Esophagus (tissue), 2 donors: ENCODE measurements around the gene RFESD. TPM values are rescaled to one million over a fixed set of nuclear protein-coding genes. Genes with fewer than 3 reads are reported as not detected.

Source experiments
- H3K27ac ChIP-seq, 2 donors: one replicate each; pipeline ENCODE4 v1.5.1; 2013; ENCODE audit warnings: low read depth in 2 of 2, mild to moderate bottlenecking in 2 of 2, inconsistent platforms in 1 of 2, low read length in 1 of 2, moderate library complexity in 1 of 2
- H3K27me3 ChIP-seq, 2 donors: one replicate each; pipeline ENCODE4 v1.6.1; 2013; ENCODE audit warnings: low read length in 2 of 2, control low read depth in 1 of 2, mild to moderate bottlenecking in 1 of 2; ENCODE audit not compliant: insufficient read depth in 2 of 2, control insufficient read depth in 1 of 2
- H3K36me3 ChIP-seq, 2 donors: one replicate each; pipeline ENCODE4 v1.6.1; 2013; ENCODE audit warnings: low read length in 1 of 2; ENCODE audit not compliant: control insufficient read depth in 2 of 2, insufficient read depth in 2 of 2
- H3K4me1 ChIP-seq, 2 donors: one replicate each; pipeline ENCODE4 v1.6.1; 2013; ENCODE audit warnings: low read length in 1 of 2; ENCODE audit not compliant: control insufficient read depth in 2 of 2, insufficient read depth in 2 of 2
- H3K4me3 ChIP-seq, 2 donors: one replicate each; pipeline ENCODE4 v1.5.1; 2013; ENCODE audit warnings: low read length in 2 of 2, mild to moderate bottlenecking in 2 of 2, low read depth in 1 of 2, moderate library complexity in 1 of 2
- H3K9me3 ChIP-seq, 2 donors: one replicate each; pipeline ENCODE4 v1.6.1; 2013; ENCODE audit warnings: mild to moderate bottlenecking in 2 of 2, low read depth in 1 of 2, low read length in 1 of 2, moderate library complexity in 1 of 2; ENCODE audit not compliant: control insufficient read depth in 2 of 2, insufficient read depth in 1 of 2
- WGBS, 2 donors: extraction: QIAGEN DNeasy Blood & Tissue Kit; methylation state at CpG; one replicate each; pipeline ENCODE4 v1.1.7; 2013; 5-methylcytosine and 5-hydroxymethylcytosine counted together
- polyA plus RNA-seq, 2 donors: library from polyadenylated mRNA; stranded (reverse); fragments of 200-250 nt; gene quantifications; one replicate each; pipeline ENCODE4 v1.2.3, GENCODE V29; 2013
- donor health status: healthy with polysubstance abuse.
- donor health status: Bipolar disorder and iron deficiency.

Gene RFESD
- polyA plus RNA-seq, 2 donors: 1.1 to 1.6 TPM

DNA sequence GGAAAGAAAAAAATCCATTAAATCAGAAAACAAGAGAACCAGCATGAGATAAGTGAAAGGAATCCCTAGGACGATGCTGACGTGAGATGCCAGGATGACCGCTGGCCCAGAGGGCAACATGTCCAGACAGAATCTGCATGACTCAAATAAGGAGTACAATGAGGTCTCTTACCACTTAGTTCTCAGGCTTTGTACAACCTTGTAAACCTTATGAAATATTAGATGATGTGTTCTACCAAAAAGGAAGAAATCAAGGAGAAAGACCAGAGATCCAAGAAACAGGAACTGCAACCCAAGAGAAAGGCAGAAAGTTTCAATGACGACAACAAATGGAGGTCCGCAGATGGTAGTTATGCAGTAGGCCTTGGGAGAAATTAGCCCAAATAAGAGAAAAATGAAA, 29.5 kb upstream of the RFESD start:
- Histone ChIP-seq H3K27ac (no peak overlapping the region), H3K36me3 (no peaks in the 10 kb centered on the region), H3K27me3 (no peaks in the 10 kb centered on the region), H3K9me3 (peaks cover 0 to 3% of the 10 kb centered on the region in 2 donors), H3K4me1 (peaks cover 5 to 6% of the 10 kb centered on the region in 2 donors), H3K4me3 (no peak overlapping the region)
- 83 to 87% methylated on average over 5 of the region's 5 CpGs for WGBS, 2 donors

DNA sequence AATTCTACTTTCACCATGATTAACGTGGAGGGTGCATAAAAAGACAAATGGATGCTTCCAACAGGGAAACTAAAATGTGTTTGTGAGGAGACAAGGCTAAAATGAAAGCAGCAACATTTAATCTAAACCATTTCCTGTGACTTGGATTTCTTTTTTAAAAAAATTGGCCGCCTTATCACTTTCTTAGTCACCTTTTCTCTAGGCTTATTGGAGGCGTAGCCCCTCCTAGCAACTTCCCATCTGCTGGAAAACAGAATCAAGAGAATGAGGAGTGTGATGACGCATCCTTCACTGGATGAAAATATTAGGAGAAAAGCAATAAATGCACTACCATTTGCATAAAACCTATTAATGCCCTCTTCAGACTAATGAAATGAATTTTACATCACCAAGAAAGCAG, 27.5 kb upstream of the RFESD start:
- Histone ChIP-seq H3K27ac (no peak overlapping the region), H3K36me3 (no peaks in the 10 kb centered on the region), H3K27me3 (no peaks in the 10 kb centered on the region), H3K4me1 (peaks cover 5 to 6% of the 10 kb centered on the region in 2 donors), H3K4me3 (no peak overlapping the region), H3K9me3 (no peaks in the 10 kb centered on the region)
- WGBS, 2 donors: 81 to 85% methylated on average over 4 of the region's 4 CpGs

DNA sequence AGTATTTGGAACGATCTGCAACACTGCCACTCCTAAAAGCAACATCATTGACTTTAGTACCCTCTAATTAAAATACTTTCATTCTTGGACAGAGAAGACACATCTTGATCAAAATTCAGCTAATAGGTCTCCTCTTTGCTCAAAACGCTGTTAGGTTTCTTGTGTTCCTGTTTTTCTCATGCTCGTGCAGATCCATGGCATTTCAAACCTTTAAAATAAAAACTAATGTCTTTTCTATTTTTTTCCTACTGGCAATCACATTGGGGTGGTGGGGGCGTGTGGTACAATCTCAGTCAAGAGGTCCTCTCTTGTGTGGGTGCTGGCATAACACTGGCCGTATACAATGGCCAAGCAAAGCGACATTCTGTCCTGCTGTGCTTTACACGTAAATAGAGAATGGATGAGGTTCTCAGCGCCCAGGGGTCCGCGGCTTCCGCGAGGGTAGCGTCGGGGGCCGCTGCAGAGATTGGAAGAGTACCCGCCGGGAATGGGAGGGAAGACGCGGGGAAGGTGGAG, 27.0 kb upstream of the RFESD start:
- peaks cover 5 to 6% of the 10 kb centered on the region in 2 donors for H3K4me1 ChIP-seq

DNA sequence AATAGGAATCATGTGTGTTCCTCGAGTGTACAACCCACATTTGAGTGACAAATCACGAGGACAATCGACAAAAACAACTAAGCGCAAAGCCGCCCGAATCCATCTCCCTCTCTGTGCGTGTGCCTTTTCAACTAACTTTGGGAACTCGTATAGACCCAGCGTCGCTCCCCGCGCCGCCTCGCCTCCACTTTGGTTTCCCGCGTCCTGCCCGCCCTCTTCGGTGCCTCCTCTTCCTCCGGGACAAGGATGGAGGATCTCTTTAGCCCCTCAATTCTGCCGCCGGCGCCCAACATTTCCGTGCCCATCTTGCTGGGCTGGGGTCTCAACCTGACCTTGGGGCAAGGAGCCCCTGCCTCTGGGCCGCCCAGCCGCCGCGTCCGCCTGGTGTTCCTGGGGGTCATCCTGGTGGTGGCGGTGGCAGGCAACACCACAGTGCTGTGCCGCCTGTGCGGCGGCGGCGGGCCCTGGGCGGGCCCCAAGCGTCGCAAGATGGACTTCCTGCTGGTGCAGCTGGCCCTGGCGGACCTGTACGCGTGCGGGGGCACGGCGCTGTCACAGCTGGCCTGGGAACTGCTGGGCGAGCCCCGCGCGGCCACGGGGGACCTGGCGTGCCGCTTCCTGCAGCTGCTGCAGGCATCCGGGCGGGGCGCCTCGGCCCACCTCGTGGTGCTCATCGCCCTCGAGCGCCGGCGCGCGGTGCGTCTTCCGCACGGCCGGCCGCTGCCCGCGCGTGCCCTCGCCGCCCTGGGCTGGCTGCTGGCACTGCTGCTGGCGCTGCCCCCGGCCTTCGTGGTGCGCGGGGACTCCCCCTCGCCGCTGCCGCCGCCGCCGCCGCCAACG, 26.3 kb upstream of the RFESD start, which contains the start of gene GPR150:
Gene GPR150 (plus strand): TSS at position 58 of the 840 bp plus-strand sequence. CDS start 189 bp downstream, at position 247.
- no peaks in the 10 kb centered on the region for H3K36me3 ChIP-seq
- no peaks in the 10 kb centered on the region for H3K9me3 ChIP-seq
- H3K27ac ChIP-seq: no peak within 1 kb of the TSS
- peak within 1 kb of the TSS; percentile 48 to 69 for H3K4me3 ChIP-seq
- H3K27me3 ChIP-seq: no peaks in the 10 kb centered on the region
- H3K4me1 ChIP-seq: peaks cover 5 to 6% of the 10 kb centered on the region in 2 donors
- 1 to 2% methylated on average over 43 to 85 of the region's 85 CpGs for WGBS, 2 donors

More for the DNA sequence above, 27.0 kb upstream of the RFESD start:
- Histone ChIP-seq H3K4me3 (peak overlapping the region; percentile 48 to 69), H3K9me3 (no peaks in the 10 kb centered on the region), H3K27ac (no peak overlapping the region), H3K36me3 (no peaks in the 10 kb centered on the region), H3K27me3 (no peaks in the 10 kb centered on the region)
- 17 to 20% methylated on average over 19 of the region's 19 CpGs for WGBS, 2 donors

DNA sequence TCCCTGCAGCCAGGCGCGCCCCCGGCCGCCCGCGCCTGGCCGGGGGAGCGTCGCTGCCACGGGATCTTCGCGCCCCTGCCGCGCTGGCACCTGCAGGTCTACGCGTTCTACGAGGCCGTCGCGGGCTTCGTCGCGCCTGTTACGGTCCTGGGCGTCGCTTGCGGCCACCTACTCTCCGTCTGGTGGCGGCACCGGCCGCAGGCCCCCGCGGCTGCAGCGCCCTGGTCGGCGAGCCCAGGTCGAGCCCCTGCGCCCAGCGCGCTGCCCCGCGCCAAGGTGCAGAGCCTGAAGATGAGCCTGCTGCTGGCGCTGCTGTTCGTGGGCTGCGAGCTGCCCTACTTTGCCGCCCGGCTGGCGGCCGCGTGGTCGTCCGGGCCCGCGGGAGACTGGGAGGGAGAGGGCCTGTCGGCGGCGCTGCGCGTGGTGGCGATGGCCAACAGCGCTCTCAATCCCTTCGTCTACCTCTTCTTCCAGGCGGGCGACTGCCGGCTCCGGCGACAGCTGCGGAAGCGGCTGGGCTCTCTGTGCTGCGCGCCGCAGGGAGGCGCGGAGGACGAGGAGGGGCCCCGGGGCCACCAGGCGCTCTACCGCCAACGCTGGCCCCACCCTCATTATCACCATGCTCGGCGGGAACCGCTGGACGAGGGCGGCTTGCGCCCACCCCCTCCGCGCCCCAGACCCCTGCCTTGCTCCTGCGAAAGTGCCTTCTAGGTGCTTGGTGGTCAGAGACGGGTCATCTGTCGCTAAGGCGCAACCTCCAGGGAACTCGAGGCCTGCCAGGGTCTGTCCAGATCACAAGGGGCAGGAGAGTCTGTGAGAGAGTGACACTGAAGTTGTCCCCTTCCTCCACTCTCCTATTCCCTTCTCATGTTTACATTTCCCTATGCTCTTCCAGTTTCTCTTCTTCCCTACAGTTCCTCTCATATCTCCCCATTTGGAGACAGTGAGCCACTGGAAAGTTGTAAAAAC, 25.4 kb upstream of the RFESD start:
- no peaks in the 10 kb centered on the region for H3K9me3 ChIP-seq
- no peaks in the 10 kb centered on the region for H3K36me3 ChIP-seq
- peaks cover 5 to 6% of the 10 kb centered on the region in 2 donors for H3K4me1 ChIP-seq
- 4% methylated on average over 57 to 92 of the region's 92 CpGs for WGBS, 2 donors
- peak overlapping the region; percentile 48 to 69 for H3K4me3 ChIP-seq
- no peaks in the 10 kb centered on the region for H3K27me3 ChIP-seq
- H3K27ac ChIP-seq: no peak overlapping the region

DNA sequence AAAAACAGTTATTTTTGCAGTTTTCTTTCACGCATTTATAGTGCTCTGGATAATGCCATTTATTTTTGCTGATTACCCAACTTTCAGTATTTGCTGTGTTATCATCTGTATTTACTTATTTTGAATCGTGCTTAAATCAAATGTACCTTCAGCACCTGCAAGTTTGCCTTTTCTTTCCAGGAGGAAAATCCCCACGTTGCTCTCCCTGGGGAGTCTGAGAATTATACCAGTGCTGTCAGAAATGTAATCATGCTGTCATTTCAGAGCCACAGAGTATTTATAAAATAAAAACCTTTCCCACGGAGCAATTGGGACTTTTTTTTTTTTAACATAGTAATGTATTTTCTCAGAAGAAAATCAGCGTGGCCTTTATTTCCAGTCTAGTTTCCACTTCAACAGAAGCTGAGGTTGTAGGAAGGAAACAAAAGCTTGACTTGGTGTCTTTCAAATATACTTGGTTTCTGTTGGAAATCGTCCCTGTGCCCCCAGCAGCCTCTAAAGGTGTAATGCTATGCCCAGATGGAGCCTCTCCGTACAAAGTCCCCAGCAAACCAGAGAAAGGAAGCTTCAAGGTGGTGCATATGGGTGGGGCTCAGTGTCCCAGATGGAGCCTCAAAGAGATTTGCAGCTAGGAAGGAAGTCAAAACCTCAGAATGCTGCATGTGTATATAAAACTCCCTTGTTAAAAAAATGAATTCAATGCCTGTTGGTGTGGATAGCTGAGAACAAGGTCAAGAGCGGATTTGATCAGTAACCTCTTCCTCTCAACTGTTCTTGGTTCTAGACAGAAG, 24.5 kb upstream of the RFESD start:
- Histone ChIP-seq H3K27ac (no peak overlapping the region), H3K27me3 (no peaks in the 10 kb centered on the region), H3K4me3 (no peak overlapping the region), H3K9me3 (no peaks in the 10 kb centered on the region), H3K4me1 (peaks cover 5 to 6% of the 10 kb centered on the region in 2 donors), H3K36me3 (no peaks in the 10 kb centered on the region)
- WGBS, 2 donors: 53 to 68% methylated on average over 8 of the region's 8 CpGs

DNA sequence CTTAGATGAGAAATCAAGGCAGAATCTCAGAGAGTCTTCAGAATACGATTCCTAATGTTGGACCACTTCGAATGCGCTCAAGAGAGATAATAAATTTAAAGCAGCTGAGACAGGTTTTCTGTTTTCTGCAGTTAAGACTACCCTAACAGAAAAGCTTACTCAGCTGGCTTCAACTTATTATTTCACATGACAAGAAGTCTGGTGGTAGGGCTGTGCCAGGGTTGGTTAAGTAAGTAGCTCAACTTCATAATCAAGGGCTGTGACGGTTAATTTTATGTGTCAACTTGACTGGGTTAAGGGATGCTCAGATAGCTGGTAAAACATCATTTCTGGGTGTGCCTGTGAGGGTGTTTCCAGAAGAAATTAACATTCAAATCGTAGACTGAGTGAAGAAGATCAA, 22.9 kb upstream of the RFESD start:
- Histone ChIP-seq H3K4me1 (peaks cover 5 to 6% of the 10 kb centered on the region in 2 donors), H3K27ac (no peak overlapping the region), H3K9me3 (no peaks in the 10 kb centered on the region), H3K36me3 (no peaks in the 10 kb centered on the region), H3K27me3 (no peaks in the 10 kb centered on the region), H3K4me3 (no peak overlapping the region)
- 90 to 96% methylated on average over 5 of the region's 5 CpGs for WGBS, 2 donors

DNA sequence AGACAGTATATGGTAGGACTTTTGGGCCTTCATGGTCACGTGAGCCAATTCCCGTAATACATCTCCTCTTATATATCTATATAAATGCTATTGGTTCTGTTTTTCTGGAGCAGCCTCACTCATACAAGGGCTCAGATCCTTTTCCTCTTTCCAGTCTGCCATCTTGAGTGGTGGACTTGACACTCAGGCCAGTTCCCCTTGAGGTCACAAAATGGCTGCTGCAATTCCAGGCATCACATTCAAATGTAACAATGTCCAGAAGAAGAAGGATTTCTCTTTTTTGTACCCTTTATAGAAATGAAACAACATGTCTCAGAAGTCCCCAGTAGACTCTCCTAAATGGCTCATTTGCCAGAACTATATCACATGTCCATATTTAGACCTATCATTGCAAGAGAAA, 22.2 kb upstream of the RFESD start:
- Histone ChIP-seq H3K36me3 (no peaks in the 10 kb centered on the region), H3K27me3 (no peaks in the 10 kb centered on the region), H3K27ac (no peak overlapping the region), H3K4me1 (peaks cover 5 to 6% of the 10 kb centered on the region in 2 donors), H3K9me3 (no peaks in the 10 kb centered on the region), H3K4me3 (no peak overlapping the region)
- WGBS, 2 donors: 94 to 100% methylated on average over 2 of the region's 2 CpGs

DNA sequence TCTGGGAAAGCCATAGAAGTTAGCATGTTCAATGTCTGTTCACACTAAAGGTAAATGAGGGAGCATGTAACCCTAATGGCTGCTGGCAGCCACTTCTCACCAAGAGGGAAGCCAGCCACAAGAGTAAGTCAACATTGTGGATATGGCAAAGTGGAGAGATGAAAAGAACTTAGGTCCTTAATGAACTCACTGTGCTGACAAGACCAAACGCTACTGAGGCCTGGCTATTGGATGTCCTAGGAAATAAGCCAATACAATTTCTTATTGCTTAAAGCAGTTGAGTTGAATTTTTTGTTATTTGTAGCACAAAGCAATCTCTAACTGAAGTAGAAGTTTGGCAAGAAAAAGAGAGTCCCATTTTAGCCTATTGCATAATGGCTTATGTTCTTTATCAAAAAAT, 19.9 kb upstream of the RFESD start:
- Histone ChIP-seq H3K4me1 (no peaks in the 10 kb centered on the region), H3K36me3 (no peaks in the 10 kb centered on the region), H3K4me3 (no peak overlapping the region), H3K27ac (no peak overlapping the region), H3K9me3 (no peaks in the 10 kb centered on the region), H3K27me3 (no peaks in the 10 kb centered on the region)
- WGBS, 2 donors: 84 to 92% methylated on average over 1 of the region's 1 CpG
